Progenitor cell of endocrine pancreas (in vitro differentiated cells): ENCODE results near the gene HSPA2. TPM values are rescaled to one million over a fixed set of nuclear protein-coding genes. Genes with fewer than 3 reads are reported as not detected.
"Not testable (repeated sequence)": the region's sequence is repeated elsewhere in the genome, so short reads cannot be mapped to it uniquely, and the experiment has no call there.

Source experiments
- DNase-seq: peaks from one replicate; pipeline ENCODE4 v3.0.0; 2021; ENCODE audit warnings: low spot score; ENCODE audit not compliant: unreplicated experiment
- H3K27ac Mint-ChIP-seq: 2 replicates; pipeline ENCODE4 v1.8.0; 2021; ENCODE audit warnings: mild to moderate bottlenecking, moderate library complexity, mixed read lengths
- H3K27me3 Mint-ChIP-seq: 2 replicates; pipeline ENCODE4 v1.8.0; 2021; ENCODE audit warnings: mixed read lengths
- H3K36me3 Mint-ChIP-seq: 2 replicates; pipeline ENCODE4 v1.8.0; 2022; ENCODE audit warnings: mixed read lengths; ENCODE audit not compliant: insufficient read depth
- H3K4me1 Mint-ChIP-seq: 2 replicates; pipeline ENCODE4 v1.8.0; 2021; ENCODE audit warnings: low read depth, mixed read lengths
- H3K4me3 Mint-ChIP-seq: 2 replicates; pipeline ENCODE4 v1.8.0; 2021; ENCODE audit warnings: low read depth, mild to moderate bottlenecking, moderate library complexity, mixed read lengths
- H3K9me3 Mint-ChIP-seq: 2 replicates; pipeline ENCODE4 v1.8.0; 2021; ENCODE audit warnings: low read depth, mixed read lengths
- CTCF ChIP-seq: fragments of 200-600 bp; sonication (generic); IDR thresholded peaks from one replicate; pipeline ENCODE4 v1.5.0; 2021; ENCODE audit warnings: antibody characterized with exemption, mild to moderate bottlenecking; ENCODE audit not compliant: unreplicated experiment
- total RNA-seq: library from RNA; stranded (reverse); gene quantifications from 2 replicates; pipeline ENCODE4 v1.2.1, GENCODE V29; 2021

HSPA2 gene
- total RNA-seq, 1 donor from 2014 or later: 2.9 TPM

DNA sequence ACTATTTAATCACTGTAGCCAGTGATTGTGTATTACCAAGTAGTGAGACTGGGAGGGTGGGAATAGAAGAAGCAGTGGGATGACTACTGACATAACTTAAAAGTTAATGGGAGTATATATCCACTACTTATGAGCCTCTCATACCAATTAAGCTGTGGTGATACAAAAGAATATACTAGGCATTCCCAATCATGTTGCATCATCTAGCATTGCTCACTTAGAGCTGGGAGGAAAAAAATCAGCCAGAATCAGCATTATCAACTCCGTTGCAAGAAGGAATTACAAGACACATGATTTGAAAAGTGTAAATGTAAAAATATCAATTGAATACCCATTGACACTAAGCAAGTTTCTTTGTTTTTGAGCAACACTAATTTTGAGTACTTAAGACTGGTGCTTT, 8.5 kb downstream of the HSPA2 start:
- no peak for DNase-seq
- Mint-ChIP-seq H3K9me3 (no peaks in the 10 kb centered on the region), H3K4me1 (peaks cover 9% of the 10 kb centered on the region), H3K27me3 (peaks cover 28% of the 10 kb centered on the region), H3K27ac (no peak overlapping the region), H3K36me3 (no peaks in the 10 kb centered on the region), H3K4me3 (peak overlapping the region; percentile 29)
- no peak for TF ChIP-seq CTCF

- Mint-ChIP-seq H3K4me1 (peaks cover 7% of the 10 kb centered on the region), H3K27ac (no peak within 1 kb of the TSS), H3K27me3 (peaks cover 28% of the 10 kb centered on the region), H3K36me3 (no peaks in the 10 kb centered on the region), H3K9me3 (no peaks in the 10 kb centered on the region), H3K4me3 (peak within 1 kb of the TSS; percentile 53)
- no peak for TF ChIP-seq CTCF
- no peak for DNase-seq
Measured at GRCh38 chr14:64549791-64550620, 9.5 kb downstream of the HSPA2 start, which contains the start of gene PPP1R36. PPP1R36 (plus strand) TSS chr14:64549961; CDS start chr14:64549998, 37 bp downstream.

DNA sequence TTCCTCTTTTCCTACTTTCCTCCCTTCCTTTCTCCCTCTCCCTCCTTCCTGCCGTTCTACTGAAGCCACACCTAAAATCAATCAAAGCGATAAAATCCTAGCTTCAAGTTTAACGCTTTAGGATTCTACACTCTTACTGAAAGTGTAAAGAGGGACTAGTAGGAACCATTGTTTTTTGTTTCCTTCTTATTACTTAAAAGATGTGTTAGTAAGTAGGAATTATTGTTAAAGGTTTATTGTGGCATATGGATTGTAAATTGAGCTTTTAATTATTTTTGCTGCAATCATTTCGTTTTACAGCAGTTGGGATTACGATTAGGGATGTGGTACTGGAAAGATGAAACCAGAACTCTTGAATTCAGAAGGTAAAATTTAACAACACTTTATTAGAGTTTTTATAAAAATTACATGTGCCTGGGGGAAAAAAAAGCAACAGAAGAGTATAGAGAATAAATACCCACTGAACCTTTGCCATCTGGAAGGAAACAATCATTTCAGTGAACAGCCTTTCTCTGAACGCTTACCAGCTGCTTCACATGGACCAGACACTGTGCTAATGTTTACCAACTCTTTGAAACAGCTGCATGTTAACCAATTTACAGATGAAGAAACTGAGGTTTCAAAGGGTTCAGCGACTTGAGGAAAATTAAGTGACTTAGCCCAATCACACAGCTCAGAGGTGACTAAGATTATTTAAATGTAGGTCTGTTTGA, 10.2 kb downstream of the HSPA2 start:
- H3K36me3 Mint-ChIP-seq: no peaks in the 10 kb centered on the region
- no peak for TF ChIP-seq CTCF
- H3K27me3 Mint-ChIP-seq: peaks cover 28% of the 10 kb centered on the region
- H3K9me3 Mint-ChIP-seq: no peaks in the 10 kb centered on the region
- no peak for DNase-seq
- peaks cover 7% of the 10 kb centered on the region for H3K4me1 Mint-ChIP-seq
- peak overlapping the region; percentile 53 for H3K4me3 Mint-ChIP-seq
- H3K27ac Mint-ChIP-seq: no peak overlapping the region

- Mint-ChIP-seq H3K9me3 (no peaks in the 10 kb centered on the region), H3K4me3 (no peak overlapping the region), H3K4me1 (peaks cover 7% of the 10 kb centered on the region), H3K27me3 (peaks cover 17% of the 10 kb centered on the region), H3K27ac (no peak overlapping the region), H3K36me3 (no peaks in the 10 kb centered on the region)
- DNase-seq: no peak
- no peak for TF ChIP-seq CTCF
Measured at GRCh38 chr14:64554556-64554955, 14.0 kb downstream of the HSPA2 start.

GRCh38 chr14:64556526-64556925, 16.0 kb downstream of the HSPA2 start:
- Mint-ChIP-seq H3K36me3 (no peaks in the 10 kb centered on the region), H3K4me1 (peaks cover 4% of the 10 kb centered on the region), H3K4me3 (no peak overlapping the region), H3K9me3 (no peaks in the 10 kb centered on the region), H3K27ac (no peak overlapping the region), H3K27me3 (peaks cover 4% of the 10 kb centered on the region)
- DNase-seq: no peak
- no peak for TF ChIP-seq CTCF

DNA sequence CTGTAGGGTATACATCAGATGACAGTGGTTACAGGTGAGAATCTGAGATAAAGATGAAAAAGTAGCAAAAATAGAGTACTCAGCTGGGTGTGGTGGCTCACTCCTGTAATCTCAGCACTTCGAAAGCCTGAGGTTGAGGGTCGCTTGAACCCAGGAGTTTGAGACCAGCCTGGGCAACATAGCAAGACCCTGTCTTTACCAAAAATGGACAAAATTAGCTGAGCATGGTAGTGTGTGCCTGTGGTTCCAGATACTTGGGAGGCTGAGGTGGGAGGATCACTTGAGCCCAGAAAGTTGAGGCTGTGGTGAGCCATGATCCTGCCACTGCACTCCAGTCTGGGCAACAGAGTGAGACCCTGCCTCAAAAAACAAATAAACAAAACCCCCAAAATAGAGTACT, 17.7 kb downstream of the HSPA2 start:
- H3K4me3 Mint-ChIP-seq, H3K27me3 Mint-ChIP-seq, DNase-seq, H3K4me1 Mint-ChIP-seq, H3K36me3 Mint-ChIP-seq, H3K27ac Mint-ChIP-seq, H3K9me3 Mint-ChIP-seq: not testable (repeated sequence)
